Placental pericyte (primary cell): ENCODE results near the gene PAGR1. TPM values are rescaled to one million over a fixed set of nuclear protein-coding genes. Genes with fewer than 3 reads are reported as not detected.

Source experiments
- small RNA-seq: library from RNA; depleted of rRNA; stranded (forward); fragments of <200 nt; gene quantifications from one replicate; pipeline ENCODE3, GENCODE V24; 2012; ENCODE audit warnings: low replicate concordance
- total RNA-seq: library from RNA; depleted of rRNA; stranded (reverse); fragments of >200 nt; gene quantifications from 2 replicates; pipeline ENCODE4 v1.2.3, GENCODE V29; 2012

PAGR1 gene
- total RNA-seq: 24.1 and 33.4 TPM in 2 replicates

GRCh38 chr16:29815793-29816693, at the start of gene PAGR1:
PAGR1 (plus strand) TSS chr16:29816152; CDS start chr16:29816526, 374 bp downstream.

GRCh38 chr16:29777576-29778350, 38.2 kb upstream of the PAGR1 start, which contains the start of gene ZG16:
ZG16 (plus strand) TSS chr16:29778256; CDS start chr16:29779267, 1,011 bp downstream.

GRCh38 chr16:29790183-29790948, 25.6 kb upstream of the PAGR1 start, which contains the start of gene KIF22:
KIF22 (plus strand) TSS chr16:29790751; CDS start chr16:29790760, 9 bp downstream.

GRCh38 chr16:29806099-29806579, 9.8 kb upstream of the PAGR1 start, which contains the start of gene MAZ:
MAZ (plus strand) TSS chr16:29806529; CDS start chr16:29806702, 173 bp downstream.

GRCh38 chr16:29811896-29812665, 3.9 kb upstream of the PAGR1 start, which contains the start of gene PRRT2:
PRRT2 (plus strand) TSS chr16:29812193; CDS start chr16:29813055, 862 bp downstream.

GRCh38 chr16:29820271-29820701, 4.3 kb downstream of the PAGR1 start, which contains the start of gene MVP:
MVP (plus strand) TSS chr16:29820462; CDS start chr16:29830550, 10,088 bp downstream.

GRCh38 chr16:29862884-29863668, 47.1 kb downstream of the PAGR1 start, which contains the start of gene CDIPT:
CDIPT (minus strand) TSS chr16:29863226; CDS start chr16:29862857, 369 bp downstream.

Small RNA genes lying within 50 kb of the gene (small RNA-seq; reads per million reads assigned to genes)
- gene AC009133.6 (not detected), gene AC120114.4 (not detected)

Other genes with a start within 250 kb of the PAGR1 start
- gene SPN, start 152.9 kb upstream of the PAGR1 start, total RNA-seq: not detected in 2 replicates
- 25.5 and 137 TPM in 2 replicates for gene QPRT, start 137.0 kb upstream of the PAGR1 start, total RNA-seq
- not detected in 2 replicates for gene C16orf54, start 70.2 kb upstream of the PAGR1 start, total RNA-seq
- gene ZG16, start 37.9 kb upstream of the PAGR1 start, total RNA-seq: not detected in 2 replicates
- gene KIF22, start 25.4 kb upstream of the PAGR1 start, total RNA-seq: 4.6 and 94.6 TPM in 2 replicates
- gene MAZ, start 9.6 kb upstream of the PAGR1 start, total RNA-seq: 176 and 280 TPM in 2 replicates
- gene PRRT2, start 4.0 kb upstream of the PAGR1 start, total RNA-seq: 0.44 and 3.6 TPM in 2 replicates
- 159 and 453 TPM in 2 replicates for gene MVP, start 4.3 kb downstream of the PAGR1 start, total RNA-seq
- 89.6 and 117 TPM in 2 replicates for gene CDIPT, start 47.1 kb downstream of the PAGR1 start, total RNA-seq
- 7.3 and 17.7 TPM in 2 replicates for gene SEZ6L2, start 83.4 kb downstream of the PAGR1 start, total RNA-seq
- 2.3 and 9.2 TPM in 2 replicates for gene ASPHD1, start 84.3 kb downstream of the PAGR1 start, total RNA-seq
- gene KCTD13, start 110.1 kb downstream of the PAGR1 start, total RNA-seq: 13.1 and 20.5 TPM in 2 replicates
- gene TMEM219, start 145.9 kb downstream of the PAGR1 start, total RNA-seq: 61.1 and 83.6 TPM in 2 replicates
- gene TAOK2, start 157.7 kb downstream of the PAGR1 start, total RNA-seq: 47.7 and 86.2 TPM in 2 replicates
- 6.8 and 12.6 TPM in 2 replicates for gene HIRIP3, start 179.5 kb downstream of the PAGR1 start, total RNA-seq
- 26.7 and 54.7 TPM in 2 replicates for gene INO80E, start 180.1 kb downstream of the PAGR1 start, total RNA-seq
- 0.14 TPM in 1 of 2 replicates, not detected in the other for gene DOC2A, start 194.9 kb downstream of the PAGR1 start, total RNA-seq
- not detected in 2 replicates for gene C16orf92, start 207.0 kb downstream of the PAGR1 start, total RNA-seq
- gene TLCD3B, start 215.1 kb downstream of the PAGR1 start, total RNA-seq: 0.43 TPM in 1 of 2 replicates, not detected in the other
- gene ALDOA, start 249.6 kb downstream of the PAGR1 start, total RNA-seq: 891 and 1,194 TPM in 2 replicates